Erythroblast (primary cell): Measurements from ENCODE around the gene LTBP3.
"Not testable (repeated sequence)": the region's sequence is repeated elsewhere in the genome, so short reads cannot be mapped to it uniquely, and the experiment has no call there.

ENCODE experiments used
- GATA1 ChIP-seq: IDR thresholded peaks from 2 replicates; pipeline ENCODE4 v1.6.1; 2011; ENCODE audit warnings: low read depth, mild to moderate bottlenecking, control low read depth, low read length, moderate library complexity
- POLR2A ChIP-seq: IDR thresholded peaks from 2 replicates; pipeline ENCODE4 v1.6.1; 2011; ENCODE audit warnings: mild to moderate bottlenecking, low read length

DNA sequence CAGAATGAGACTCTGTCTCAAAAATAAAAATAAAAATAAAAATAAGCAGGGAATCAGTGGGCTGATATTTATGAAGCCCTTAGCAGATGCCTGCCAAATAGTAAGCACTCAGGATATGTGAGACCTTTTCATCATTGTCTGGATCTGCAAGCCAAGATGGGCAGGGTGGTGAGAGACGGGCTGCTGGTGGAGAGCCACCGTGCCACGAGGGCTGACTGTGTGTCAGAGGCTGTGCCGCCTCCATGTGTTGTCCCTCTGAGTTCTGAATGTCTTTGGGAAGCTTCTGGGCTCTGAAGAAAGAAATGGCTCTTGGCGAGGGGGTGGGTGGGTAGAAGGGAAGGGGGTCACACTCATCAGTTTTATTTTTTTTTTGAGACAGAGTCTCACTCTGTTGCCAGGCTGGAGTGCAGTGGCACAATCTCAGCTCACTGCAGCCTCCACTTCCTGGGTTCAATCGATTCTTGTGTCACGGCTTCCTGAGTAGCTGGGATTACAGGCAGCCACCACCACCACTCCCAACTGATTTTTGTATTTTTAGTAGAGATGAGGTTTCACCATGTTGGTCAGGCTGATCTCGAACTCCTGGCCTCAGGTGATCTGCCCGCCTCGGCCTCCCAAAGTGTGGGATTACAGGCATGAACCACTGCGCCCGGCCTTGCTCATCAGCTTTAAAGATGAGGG, 6.9 kb upstream of the LTBP3 start:
- TF ChIP-seq POLR2A, GATA1: not testable (repeated sequence)
